ENCODE data around the gene FADS1.

- TF ChIP-seq CTCF (IDR thresholded peaks at IDR 0.05) (no peak), POLR2A (IDR thresholded peaks at IDR 0.05) (no peak)
Observed at GRCh38 chr11:61864814-61865775, 48.3 kb upstream of the FADS1 start.

All from Peyer's patch (tissue), 4 donors.